ENCODE measurements around the gene MITF. TPM values are rescaled to one million over a fixed set of nuclear protein-coding genes. Genes with fewer than 3 reads are reported as not detected.

Gene MITF
- total RNA-seq, 4 donors from 2014 or later, result 71.1 to 139 (median 109) TPM

DNA sequence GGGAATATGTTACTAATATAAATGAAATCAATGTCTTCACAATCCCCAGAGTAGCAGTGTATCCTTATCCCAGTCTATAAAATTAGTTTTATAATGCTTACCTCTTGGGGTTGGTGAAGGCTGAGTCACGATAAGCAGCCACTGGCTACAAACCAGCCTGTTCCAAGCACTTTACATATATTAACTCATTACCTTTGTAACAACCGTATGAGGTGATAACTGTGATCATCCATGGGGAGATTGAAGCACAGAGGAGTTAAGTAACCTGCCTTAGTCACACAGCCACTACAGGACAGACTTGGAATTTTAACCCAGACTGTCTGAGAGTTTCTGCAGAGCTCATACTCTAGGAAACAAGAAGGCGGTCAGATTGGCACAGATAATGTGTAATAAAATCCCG is 43.3 kb upstream of the MITF start:
- ATAC-seq (no peak), DNase-seq (no peak)
- TF ChIP-seq POLR2A (IDR thresholded peaks at IDR 0.05), result no peak
- no peak for TF ChIP-seq CTCF (IDR thresholded peaks at IDR 0.05 in 4 of 5, conservative IDR thresholded peaks at IDR 0.05 in 1 of 5)
- intact Hi-C loops (cut with DNase I; ENCODE audit: low total_unique reads), result no loop called here
- Histone ChIP-seq H3K27me3 (no peaks in the 10 kb centered on the region), H3K9me3 (peaks cover 0 to 2% (median 0%) of the 10 kb centered on the region in 3 donors), H3K36me3 (no peaks in the 10 kb centered on the region), H3K27ac (no peak overlapping the region), H3K4me1 (peaks cover 5 to 15% of the 10 kb centered on the region in 2 donors), H3K4me3 (no peak overlapping the region)
- in situ Hi-C loops (cut with MboI; ENCODE audit: low sequenced_read_pairs in 4 of 4), result loop anchor here in 2 of 4 donors (10.0 to 25.0 kb wide), 3 partner anchors 99 to 259 kb away; no protein-coding TSS in a partner anchor

- H3K36me3 ChIP-seq, result no peaks in the 10 kb centered on the region
- no peak for DNase-seq
- in situ Hi-C loops (cut with MboI; ENCODE audit: low sequenced_read_pairs in 4 of 4), result loop anchor here in 2 of 4 donors (10.0 to 25.0 kb wide), 3 partner anchors 98 to 258 kb away; no protein-coding TSS in a partner anchor
- intact Hi-C loops (cut with DNase I; ENCODE audit: low total_unique reads), result no loop called here
- ATAC-seq, result no peak
- H3K27ac ChIP-seq, result no peak overlapping the region
- H3K4me1 ChIP-seq, result peaks cover 5 to 14% of the 10 kb centered on the region in 2 donors
- TF ChIP-seq POLR2A (IDR thresholded peaks at IDR 0.05), result no peak
- no peak for TF ChIP-seq CTCF (IDR thresholded peaks at IDR 0.05 in 4 of 5, conservative IDR thresholded peaks at IDR 0.05 in 1 of 5)
- H3K27me3 ChIP-seq, result no peaks in the 10 kb centered on the region
- H3K9me3 ChIP-seq, result peaks cover 0 to 3% (median 0%) of the 10 kb centered on the region in 3 donors
- no peak overlapping the region for H3K4me3 ChIP-seq
These were observed 42.9 kb upstream of the MITF start for GRCh38 chr3:69696367-69696766.

GRCh38 chr3:69697381-69697780 is 41.9 kb upstream of the MITF start:
- Histone ChIP-seq H3K4me3 (no peak overlapping the region), H3K27ac (no peak overlapping the region), H3K27me3 (no peaks in the 10 kb centered on the region), H3K9me3 (peaks cover 0 to 3% (median 0%) of the 10 kb centered on the region in 3 donors), H3K4me1 (peaks cover 0 to 8% of the 10 kb centered on the region in 2 donors), H3K36me3 (no peaks in the 10 kb centered on the region)
- no peak for DNase-seq
- TF ChIP-seq CTCF (IDR thresholded peaks at IDR 0.05 in 4 of 5, conservative IDR thresholded peaks at IDR 0.05 in 1 of 5), result no peak
- no peak for TF ChIP-seq POLR2A (IDR thresholded peaks at IDR 0.05)
- in situ Hi-C loops (cut with MboI; ENCODE audit: low sequenced_read_pairs in 4 of 4) (loop anchor here in 2 of 4 donors (10.0 to 25.0 kb wide), 3 partner anchors 97 to 257 kb away; no protein-coding TSS in a partner anchor), intact Hi-C loops (cut with DNase I; ENCODE audit: low total_unique reads) (no loop called here)
- no peak for ATAC-seq

GRCh38 chr3:69698728-69699127 is 40.5 kb upstream of the MITF start:
- peaks cover 0 to 8% of the 10 kb centered on the region in 2 donors for H3K4me1 ChIP-seq
- TF ChIP-seq POLR2A (IDR thresholded peaks at IDR 0.05) (no peak), CTCF (IDR thresholded peaks at IDR 0.05 in 4 of 5, conservative IDR thresholded peaks at IDR 0.05 in 1 of 5) (no peak)
- H3K4me3 ChIP-seq, result no peak overlapping the region
- ATAC-seq (no peak), DNase-seq (no peak)
- H3K27ac ChIP-seq, result no peak overlapping the region
- intact Hi-C loops (cut with DNase I; ENCODE audit: low total_unique reads) (no loop called here), in situ Hi-C loops (cut with MboI; ENCODE audit: low sequenced_read_pairs in 4 of 4) (loop anchor here in 2 of 4 donors (10.0 to 25.0 kb wide), 3 partner anchors 96 to 256 kb away; no protein-coding TSS in a partner anchor)
- H3K9me3 ChIP-seq, result peaks cover 0 to 3% (median 0%) of the 10 kb centered on the region in 3 donors
- no peaks in the 10 kb centered on the region for H3K27me3 ChIP-seq
- no peaks in the 10 kb centered on the region for H3K36me3 ChIP-seq

Data from gastrocnemius medialis (tissue), 4 donors.